22Rv1 (cell line): Measurements from ENCODE around the gene PSMD5.

Experiments
- CTCF ChIP-seq: fragments of 450-650 bp; IDR thresholded peaks from 2 replicates; pipeline ENCODE4 v1.5.1; 2017; ENCODE audit warnings: mild to moderate bottlenecking
- ZFX ChIP-seq: fragments of 450-650 bp; IDR thresholded peaks from 2 replicates; pipeline ENCODE4 v1.6.1; 2017; ENCODE audit warnings: antibody characterized with exemption, borderline replicate concordance

- no peak for TF ChIP-seq CTCF
- no peak for TF ChIP-seq ZFX
Measured at GRCh38 chr9:120864719-120865118, 22.0 kb upstream of the PSMD5 start.
